Measurements from ENCODE around the gene KAZN.

KAZN gene

GRCh38 chr1:14895727-14896126 is 297.2 kb downstream of the KAZN start:
- H3K79me2 ChIP-seq (ENCODE audit: insufficient read depth, low read length): no peaks in the 10 kb centered on the region
- H3K36me3 ChIP-seq (ENCODE audit: insufficient read depth, low read length): no peaks in the 10 kb centered on the region
- no peaks in the 10 kb centered on the region for H3F3A ChIP-seq (ENCODE audit: low read depth)
- no peaks in the 10 kb centered on the region for H3K4me1 ChIP-seq (ENCODE audit: insufficient read depth, low read length, poor library complexity, severe bottlenecking)
- H3K4me3 ChIP-seq (ENCODE audit: low read length, poor library complexity, severe bottlenecking): no peak overlapping the region
- no peaks in the 10 kb centered on the region for H3K9me2 ChIP-seq (replicated peaks; ENCODE audit: low read depth, low read length)
- H3K27me3 ChIP-seq (ENCODE audit: insufficient read depth, low read length, poor library complexity, severe bottlenecking): no peaks in the 10 kb centered on the region
- H2AFZ ChIP-seq (ENCODE audit: low read length): no peak overlapping the region
- no peaks in the 10 kb centered on the region for H3K9me3 ChIP-seq (ENCODE audit: insufficient read depth, low read depth, low read length)
- TF ChIP-seq EZH2phosphoT487 (IDR thresholded peaks at IDR 0.05; ENCODE audit: borderline replicate concordance): no peak
- no peak for TF ChIP-seq CTCF (conservative IDR thresholded peaks at IDR 0.05; ENCODE audit: low read length)
- no peak overlapping the region for H3K9ac ChIP-seq (ENCODE audit: low read depth, low read length, poor library complexity, severe bottlenecking)
- H4K20me1 ChIP-seq (ENCODE audit: insufficient read depth, low read length, poor library complexity, severe bottlenecking): no peaks in the 10 kb centered on the region
- no peak overlapping the region for H3K4me2 ChIP-seq (ENCODE audit: low read depth, low read length, poor library complexity, severe bottlenecking)

GRCh38 chr1:14896381-14897079 is 298.0 kb downstream of the KAZN start:
- no peaks in the 10 kb centered on the region for H4K20me1 ChIP-seq (ENCODE audit: insufficient read depth, low read length, poor library complexity, severe bottlenecking)
- no peaks in the 10 kb centered on the region for H3K9me2 ChIP-seq (replicated peaks; ENCODE audit: low read depth, low read length)
- no peaks in the 10 kb centered on the region for H3K27me3 ChIP-seq (ENCODE audit: insufficient read depth, low read length, poor library complexity, severe bottlenecking)
- no peaks in the 10 kb centered on the region for H3K79me2 ChIP-seq (ENCODE audit: insufficient read depth, low read length)
- H3F3A ChIP-seq (ENCODE audit: low read depth): no peaks in the 10 kb centered on the region
- H3K9me3 ChIP-seq (ENCODE audit: insufficient read depth, low read depth, low read length): no peaks in the 10 kb centered on the region
- TF ChIP-seq CTCF (conservative IDR thresholded peaks at IDR 0.05; ENCODE audit: low read length): no peak
- no peak overlapping the region for H3K4me3 ChIP-seq (ENCODE audit: low read length, poor library complexity, severe bottlenecking)
- no peak overlapping the region for H3K4me2 ChIP-seq (ENCODE audit: low read depth, low read length, poor library complexity, severe bottlenecking)
- no peaks in the 10 kb centered on the region for H3K36me3 ChIP-seq (ENCODE audit: insufficient read depth, low read length)
- H2AFZ ChIP-seq (ENCODE audit: low read length): no peak overlapping the region
- H3K9ac ChIP-seq (ENCODE audit: low read depth, low read length, poor library complexity, severe bottlenecking): no peak overlapping the region
- H3K4me1 ChIP-seq (ENCODE audit: insufficient read depth, low read length, poor library complexity, severe bottlenecking): no peaks in the 10 kb centered on the region

GRCh38 chr1:14897080-14897449 is 298.6 kb downstream of the KAZN start:
- Histone ChIP-seq H3K4me2 (ENCODE audit: low read depth, low read length, poor library complexity, severe bottlenecking) (no peak overlapping the region), H4K20me1 (ENCODE audit: insufficient read depth, low read length, poor library complexity, severe bottlenecking) (no peaks in the 10 kb centered on the region), H3F3A (ENCODE audit: low read depth) (no peaks in the 10 kb centered on the region), H3K9me2 (replicated peaks; ENCODE audit: low read depth, low read length) (no peaks in the 10 kb centered on the region), H3K9ac (ENCODE audit: low read depth, low read length, poor library complexity, severe bottlenecking) (no peak overlapping the region), H2AFZ (ENCODE audit: low read length) (no peak overlapping the region), H3K4me1 (ENCODE audit: insufficient read depth, low read length, poor library complexity, severe bottlenecking) (no peaks in the 10 kb centered on the region), H3K27me3 (ENCODE audit: insufficient read depth, low read length, poor library complexity, severe bottlenecking) (no peaks in the 10 kb centered on the region), H3K79me2 (ENCODE audit: insufficient read depth, low read length) (no peaks in the 10 kb centered on the region), H3K9me3 (ENCODE audit: insufficient read depth, low read depth, low read length) (no peaks in the 10 kb centered on the region), H3K4me3 (ENCODE audit: low read length, poor library complexity, severe bottlenecking) (no peak overlapping the region), H3K36me3 (ENCODE audit: insufficient read depth, low read length) (no peaks in the 10 kb centered on the region)
- TF ChIP-seq CTCF (conservative IDR thresholded peaks at IDR 0.05; ENCODE audit: low read length) (no peak), EZH2phosphoT487 (IDR thresholded peaks at IDR 0.05; ENCODE audit: borderline replicate concordance) (no peak)
